Dermis microvascular lymphatic vessel endothelial cell (primary cell): ENCODE data around the gene RBM15B. TPM values are rescaled to one million over a fixed set of nuclear protein-coding genes. Genes with fewer than 3 reads are reported as not detected.
A peak's percentile ranks its signal among the peaks of the same experiment; 100 is the strongest.

Experiments used
- DNase-seq, 2 donors: peaks; one replicate each; pipeline versions ENCODE4 v3.0.0 to v3.0.0-alpha.2; 2010; ENCODE audit warnings: low read depth in 2 of 2
- total RNA-seq: library from RNA; depleted of rRNA; stranded (reverse); fragments of >200 nt; gene quantifications from 2 replicates; pipeline ENCODE4 v1.2.1, GENCODE V29; 2014

RBM15B gene
- total RNA-seq, 1 donor from 2014 or later: 27.2 TPM

GRCh38 chr3:51391566-51392354 lies 675 bp downstream of the RBM15B start:
- DNase-seq: peak; percentile 11 to 57

GRCh38 chr3:51392355-51393133 lies 1.5 kb downstream of the RBM15B start:
- DNase-seq: no peak

GRCh38 chr3:51393134-51393495 lies 2.0 kb downstream of the RBM15B start:
- no peak for DNase-seq

- no peak for DNase-seq
These were observed 2.5 kb downstream of the RBM15B start for GRCh38 chr3:51393564-51393963.

GRCh38 chr3:51394541-51394940 lies 3.5 kb downstream of the RBM15B start:
- no peak for DNase-seq

GRCh38 chr3:51395493-51396213 lies 4.6 kb downstream of the RBM15B start:
- no peak for DNase-seq

- no peak for DNase-seq
These were observed 5.3 kb downstream of the RBM15B start for GRCh38 chr3:51396401-51396800.

GRCh38 chr3:51397392-51397791 lies 6.3 kb downstream of the RBM15B start:
- DNase-seq: no peak

GRCh38 chr3:51398595-51399310 lies 7.7 kb downstream of the RBM15B start:
- no peak for DNase-seq

GRCh38 chr3:51400166-51400565 lies 9.1 kb downstream of the RBM15B start:
- no peak for DNase-seq

- DNase-seq: no peak
These were observed 10.7 kb downstream of the RBM15B start for GRCh38 chr3:51401735-51402134.

- DNase-seq: no peak
These were observed 12.6 kb downstream of the RBM15B start for GRCh38 chr3:51403675-51404074.

GRCh38 chr3:51408021-51408420 lies 16.9 kb downstream of the RBM15B start:
- no peak for DNase-seq

- DNase-seq: no peak
These were observed 17.7 kb downstream of the RBM15B start for GRCh38 chr3:51408813-51409212.

- DNase-seq: peak in 1 of 2 donors; percentile 39
These were observed 31.1 kb downstream of the RBM15B start for GRCh38 chr3:51422211-51422610.

GRCh38 chr3:51426921-51427320 lies 35.8 kb downstream of the RBM15B start:
- no peak for DNase-seq

- DNase-seq: no peak
These were observed 38.1 kb downstream of the RBM15B start for GRCh38 chr3:51429138-51429537.

GRCh38 chr3:51434110-51434509 lies 43.0 kb downstream of the RBM15B start:
- DNase-seq: no peak

- peak; percentile 60 to 75 for DNase-seq
These were observed 43.8 kb downstream of the RBM15B start for GRCh38 chr3:51434746-51435327.

- no peak for DNase-seq
These were observed 46.0 kb downstream of the RBM15B start for GRCh38 chr3:51436998-51437639.
